Endothelial cell of umbilical vein (primary cell): Measurements from ENCODE around the gene ZDHHC7.
"Not testable (repeated sequence)": the region's sequence is repeated elsewhere in the genome, so short reads cannot be mapped to it uniquely, and the experiment has no call there.

Experiments used
- CTCF ChIP-seq, 2 donors: IDR thresholded peaks; 1 replicate in 1 of 2; 2 replicates in 1 of 2; pipeline ENCODE4 v1.5.1; 2011; ENCODE audit warnings: low read length in 2 of 2, mild to moderate bottlenecking in 2 of 2, moderate library complexity in 2 of 2, control low read depth in 1 of 2, inconsistent platforms in 1 of 2, low read depth in 1 of 2; ENCODE audit not compliant: insufficient read depth in 1 of 2; ENCODE audit errors: extremely low read depth in 1 of 2
- EZH2 ChIP-seq: IDR thresholded peaks from 2 replicates; pipeline ENCODE4 v1.6.1; 2012; ENCODE audit warnings: borderline replicate concordance, low read depth, mild to moderate bottlenecking, moderate library complexity, low read length, inconsistent platforms; ENCODE audit not compliant: severe bottlenecking
- FOS ChIP-seq: IDR thresholded peaks from 2 replicates; pipeline ENCODE4 v1.6.1; 2011; ENCODE audit warnings: mild to moderate bottlenecking, low read length, moderate library complexity, borderline replicate concordance; ENCODE audit not compliant: insufficient read depth
- JUN ChIP-seq: IDR thresholded peaks from 2 replicates; pipeline ENCODE4 v1.6.1; 2011; ENCODE audit warnings: borderline replicate concordance, low read depth; ENCODE audit not compliant: insufficient read length, insufficient read depth
- MAX ChIP-seq: IDR thresholded peaks from 2 replicates; pipeline ENCODE4 v1.6.1; 2011; ENCODE audit not compliant: insufficient read depth, insufficient read length
- POLR2A ChIP-seq: IDR thresholded peaks from 2 replicates; pipeline ENCODE4 v1.6.1; 2012; ENCODE audit warnings: low read depth, mild to moderate bottlenecking, control low read depth, low read length

- not testable (repeated sequence) for TF ChIP-seq EZH2; JUN; CTCF (IDR thresholded peaks at IDR 0.05; ENCODE audit: extremely low read depth in 1 of 2, insufficient read depth in 1 of 2, low read depth in 1 of 2, low read length in 2 of 2); FOS; MAX; POLR2A
Observed at GRCh38 chr16:85032187-85032586, 20.9 kb upstream of the ZDHHC7 start.
